GM12801 (cell line): ENCODE measurements around the gene CAPZA1.

Experiments
- TF ChIP-seq, protein P1 (sequence below): IDR thresholded peaks from one replicate; pipeline ENCODE4 v1.5.1; 2011; ENCODE audit warnings: control low read depth; ENCODE audit not compliant: insufficient read length; ENCODE audit errors: extremely low read depth

CAPZA1 gene

DNA sequence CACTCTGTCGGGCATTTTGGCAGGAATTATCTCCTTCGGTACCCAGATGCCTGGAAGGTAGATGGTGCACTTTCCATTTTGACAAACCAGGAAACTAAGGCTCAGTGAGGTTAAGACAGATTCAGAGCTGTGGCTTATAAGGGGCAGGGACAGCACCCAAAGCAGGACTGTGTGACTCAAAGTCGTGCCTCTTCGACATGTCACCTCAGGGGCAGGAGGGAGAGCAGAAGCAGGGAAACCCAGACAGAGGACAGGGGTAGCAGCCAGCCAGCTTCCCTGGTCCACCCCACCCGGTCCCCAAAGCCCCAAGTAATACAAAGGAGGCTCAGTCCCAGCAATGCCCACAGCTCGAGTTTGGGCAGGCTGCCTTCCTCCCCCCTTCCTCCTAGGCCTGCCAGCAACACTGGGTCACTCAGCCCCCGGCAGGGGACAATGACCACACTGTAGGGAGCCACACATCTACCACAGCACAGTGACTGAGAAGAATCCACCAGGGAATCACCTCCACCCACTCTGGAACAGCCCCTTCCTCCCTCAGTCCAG, 84.8 kb downstream of the CAPZA1 start:
- TF ChIP-seq, protein P1, sequence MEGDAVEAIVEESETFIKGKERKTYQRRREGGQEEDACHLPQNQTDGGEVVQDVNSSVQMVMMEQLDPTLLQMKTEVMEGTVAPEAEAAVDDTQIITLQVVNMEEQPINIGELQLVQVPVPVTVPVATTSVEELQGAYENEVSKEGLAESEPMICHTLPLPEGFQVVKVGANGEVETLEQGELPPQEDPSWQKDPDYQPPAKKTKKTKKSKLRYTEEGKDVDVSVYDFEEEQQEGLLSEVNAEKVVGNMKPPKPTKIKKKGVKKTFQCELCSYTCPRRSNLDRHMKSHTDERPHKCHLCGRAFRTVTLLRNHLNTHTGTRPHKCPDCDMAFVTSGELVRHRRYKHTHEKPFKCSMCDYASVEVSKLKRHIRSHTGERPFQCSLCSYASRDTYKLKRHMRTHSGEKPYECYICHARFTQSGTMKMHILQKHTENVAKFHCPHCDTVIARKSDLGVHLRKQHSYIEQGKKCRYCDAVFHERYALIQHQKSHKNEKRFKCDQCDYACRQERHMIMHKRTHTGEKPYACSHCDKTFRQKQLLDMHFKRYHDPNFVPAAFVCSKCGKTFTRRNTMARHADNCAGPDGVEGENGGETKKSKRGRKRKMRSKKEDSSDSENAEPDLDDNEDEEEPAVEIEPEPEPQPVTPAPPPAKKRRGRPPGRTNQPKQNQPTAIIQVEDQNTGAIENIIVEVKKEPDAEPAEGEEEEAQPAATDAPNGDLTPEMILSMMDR: no peak

DNA sequence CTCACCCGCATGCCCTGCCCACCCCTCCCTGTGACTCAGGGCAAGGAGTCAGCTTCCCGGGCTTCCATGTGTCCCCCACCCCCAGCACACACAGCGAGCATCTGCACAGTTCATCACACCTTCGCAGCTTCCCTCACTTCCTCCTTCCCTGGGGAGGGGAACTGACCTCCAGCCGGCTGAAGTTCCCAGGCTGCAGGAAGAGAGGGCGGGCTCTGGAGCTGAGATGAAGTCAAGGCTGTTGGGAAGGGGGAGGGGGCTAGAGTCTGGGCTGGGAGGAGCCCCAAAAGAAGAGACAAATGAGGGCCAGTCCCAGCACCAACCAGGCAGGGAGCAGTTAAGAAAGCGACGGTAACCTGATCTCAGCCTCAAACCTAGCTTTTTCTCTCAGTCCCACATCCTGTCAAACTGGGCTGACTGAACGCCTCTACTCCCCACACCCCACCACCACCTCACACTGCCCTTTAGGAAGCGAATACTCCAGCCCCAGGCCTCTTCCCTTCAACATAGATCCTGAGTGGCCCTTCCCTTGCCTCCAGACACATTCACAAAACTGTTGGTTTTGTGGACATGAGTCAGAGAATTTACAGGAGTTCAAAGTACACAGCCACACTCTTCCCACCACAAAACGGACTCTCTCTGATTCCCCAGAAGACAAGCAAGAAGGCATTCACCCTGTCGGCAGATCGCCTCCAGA, 85.4 kb downstream of the CAPZA1 start:
- TF ChIP-seq, protein P1: no peak

DNA sequence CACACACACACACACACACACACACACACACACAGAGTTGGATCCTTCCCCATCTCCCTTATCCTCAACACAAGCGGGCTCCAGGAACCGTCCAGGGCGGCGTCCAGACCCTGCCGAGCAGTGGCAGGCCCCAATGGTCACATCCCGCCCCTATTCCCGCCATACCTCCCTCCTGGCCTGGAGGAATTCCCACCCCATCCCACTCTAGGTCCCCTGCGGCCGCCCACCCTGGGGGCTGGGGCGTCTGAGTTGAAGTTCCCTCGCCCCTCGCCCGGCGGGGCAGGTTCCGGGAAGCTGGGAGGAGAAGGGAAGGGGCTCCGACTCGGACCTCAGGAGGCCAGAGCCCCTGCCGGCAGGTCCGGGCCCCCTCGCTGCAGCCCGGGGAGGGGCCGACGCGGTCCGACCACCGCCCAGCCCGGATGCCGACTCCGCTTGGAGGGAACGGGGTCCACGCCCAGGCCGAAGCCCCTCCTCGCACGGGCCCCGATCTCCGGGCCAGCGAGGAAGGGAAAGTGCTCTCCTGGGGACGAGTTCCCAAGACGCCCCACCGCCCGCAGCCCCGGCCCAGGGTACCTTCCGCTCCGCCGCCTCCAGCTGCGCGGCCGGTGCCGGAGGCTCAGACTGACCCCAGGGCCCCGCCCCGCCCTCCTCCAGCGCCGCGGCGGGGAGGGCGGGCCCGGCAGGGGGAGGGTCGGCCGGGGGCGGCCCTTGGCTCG, 87.0 kb downstream of the CAPZA1 start, which contains the start of gene RHOC:
Gene RHOC, minus strand, starts transcription at position 623 of the 716 bp plus-strand sequence. CDS start 3,328 bp downstream, outside the sequence.
- TF ChIP-seq, protein P1: no peak

DNA sequence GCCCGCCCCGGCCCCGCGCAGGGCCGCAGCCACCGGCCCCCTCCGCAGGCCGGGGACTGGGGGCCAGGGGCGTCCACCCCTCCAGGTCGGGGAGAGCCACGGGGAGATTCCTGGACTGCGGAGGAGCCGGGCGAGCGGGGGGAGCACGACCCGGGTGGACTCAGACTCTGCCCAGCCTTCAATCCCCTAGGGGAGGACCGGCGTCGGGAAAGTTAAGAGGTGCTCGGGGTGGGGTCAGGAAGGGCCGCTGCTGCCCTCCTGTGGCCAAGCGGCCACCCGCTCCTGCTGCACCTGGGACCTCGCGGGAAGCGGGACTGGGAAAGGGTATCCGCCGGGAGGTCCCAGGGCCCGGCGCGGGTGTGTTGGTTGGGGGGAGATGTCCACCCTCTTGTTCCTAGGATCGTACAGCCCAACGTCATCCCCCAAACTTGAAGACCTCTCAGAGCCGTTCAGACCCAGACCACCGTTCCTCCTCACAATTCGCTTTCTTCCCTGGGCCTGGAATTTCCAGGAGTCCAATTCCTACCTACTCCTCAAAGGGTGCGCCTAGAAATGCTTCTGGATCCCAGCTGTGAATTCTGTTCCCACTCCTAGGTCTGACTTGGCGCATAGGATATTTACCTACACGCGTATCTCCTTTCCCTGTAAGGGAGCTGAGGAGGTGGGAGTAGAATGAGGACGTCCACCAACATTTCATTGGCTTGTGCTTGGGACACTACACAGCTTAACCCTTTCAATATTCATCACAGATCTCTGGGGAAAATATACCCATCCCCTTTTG, 87.8 kb downstream of the CAPZA1 start:
- TF ChIP-seq, protein P1: no peak

DNA sequence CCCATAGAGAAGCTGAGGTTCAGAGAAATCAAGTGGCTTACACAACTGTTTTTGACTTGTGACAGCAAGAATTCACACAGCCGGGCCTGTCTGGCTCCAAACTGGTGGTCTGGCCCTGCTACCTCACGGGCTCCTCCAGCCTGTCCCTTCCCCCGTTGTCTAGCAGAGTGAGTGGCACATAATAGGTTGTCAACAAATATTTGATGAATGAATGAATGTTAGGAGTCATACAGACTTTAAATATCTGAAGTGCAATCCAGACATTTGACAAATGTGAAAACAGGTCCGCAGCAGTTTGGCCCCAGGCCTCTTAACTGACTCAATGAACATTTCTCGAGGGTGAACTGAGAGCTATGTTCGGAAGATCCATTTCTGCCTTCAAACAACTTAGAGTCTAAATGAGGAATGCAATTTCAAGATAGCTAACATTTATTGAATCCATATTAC, 88.4 kb downstream of the CAPZA1 start:
- TF ChIP-seq, protein P1: no peak

DNA sequence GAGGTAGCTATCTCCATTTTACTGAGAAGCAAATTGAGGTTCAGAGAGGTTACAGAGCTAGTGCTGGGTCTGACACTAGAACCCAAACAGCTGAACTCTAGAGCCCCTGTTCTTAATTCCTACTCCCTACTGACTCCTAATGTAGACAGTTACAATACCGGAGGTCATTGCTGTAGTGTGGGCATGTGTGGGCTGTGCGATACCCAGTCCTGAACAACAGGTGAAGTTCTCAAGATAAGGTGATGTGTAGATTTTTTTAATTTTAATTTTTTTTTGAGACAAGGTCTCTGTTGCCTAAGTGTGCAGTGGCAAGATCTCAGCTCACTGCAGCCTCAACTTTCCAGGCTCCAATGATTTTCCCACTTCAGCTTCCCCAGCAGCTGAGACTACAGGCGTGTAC, 88.9 kb downstream of the CAPZA1 start:
- TF ChIP-seq, protein P1: no peak

DNA sequence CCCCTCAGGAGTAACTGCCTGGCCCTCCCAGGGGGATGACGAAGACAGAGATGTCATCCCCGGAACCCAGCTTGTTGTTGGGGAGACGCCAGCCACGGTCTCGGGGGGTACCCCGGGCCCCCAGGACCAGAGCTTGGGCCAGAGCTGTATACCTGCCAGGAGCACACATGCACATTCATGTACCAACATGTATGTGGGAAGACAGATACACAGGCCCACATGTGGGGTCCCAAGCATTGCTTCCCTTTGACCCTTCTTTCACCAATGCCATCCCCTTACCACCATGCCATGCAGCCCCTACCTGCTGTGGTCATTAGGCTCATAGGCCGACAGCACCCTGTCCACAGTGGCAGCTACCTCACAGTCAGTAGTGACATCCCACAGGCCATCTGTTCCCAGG, 90.5 kb downstream of the CAPZA1 start:
- TF ChIP-seq, protein P1: no peak
